GM12865 (cell line): ENCODE data around the gene ZNF548.

Source experiments
- DNase-seq: peaks from one replicate; pipeline ENCODE4 v3.0.0; 2010; ENCODE audit warnings: low read depth
- H3K4me3 ChIP-seq: 2 replicates; pipeline ENCODE4 v1.5.1; 2011; ENCODE audit warnings: mild to moderate bottlenecking, low read depth, low read length, control low read depth
- CTCF ChIP-seq: IDR thresholded peaks from 2 replicates; pipeline ENCODE4 v1.5.1; 2011; ENCODE audit warnings: low read length, control low read depth, low read depth, inconsistent platforms; ENCODE audit not compliant: insufficient read depth; ENCODE audit errors: missing control alignments

The ZNF548 gene

GRCh38 chr19:57421037-57421436 is 31.4 kb downstream of the ZNF548 start:
- no peak for TF ChIP-seq CTCF
- no peak overlapping the region for H3K4me3 ChIP-seq
- DNase-seq: no peak

GRCh38 chr19:57434386-57435061 is 44.9 kb downstream of the ZNF548 start:
- peak overlapping the region; percentile 54 for H3K4me3 ChIP-seq
- no peak for DNase-seq
- no peak for TF ChIP-seq CTCF

- H3K4me3 ChIP-seq: peak within 1 kb of the TSS; percentile 93
- DNase-seq: peak; percentile 98
- TF ChIP-seq CTCF: no peak
Observed at GRCh38 chr19:57435062-57435978, 45.7 kb downstream of the ZNF548 start, which contains the start of gene ZNF749. Gene ZNF749, plus strand, starts transcription at chr19:57435325. Its CDS starts 254 bp downstream, at chr19:57435579.

- peak overlapping the region; percentile 93 for H3K4me3 ChIP-seq
- DNase-seq: no peak
- TF ChIP-seq CTCF: no peak
Observed at GRCh38 chr19:57436417-57436816, 46.8 kb downstream of the ZNF548 start.

- H3K4me3 ChIP-seq: no peak overlapping the region
- TF ChIP-seq CTCF: no peak
- DNase-seq: no peak
Observed at GRCh38 chr19:57437931-57438330, 48.3 kb downstream of the ZNF548 start.

- TF ChIP-seq CTCF: no peak
- H3K4me3 ChIP-seq: no peak overlapping the region
- no peak for DNase-seq
Observed at GRCh38 chr19:57438925-57439324, 49.3 kb downstream of the ZNF548 start.
